Endothelial cell (in vitro differentiated cells): Measurements from ENCODE around the gene ASCL3. TPM values are rescaled to one million over a fixed set of nuclear protein-coding genes. Genes with fewer than 3 reads are reported as not detected.

ENCODE experiments used
- DNase-seq: peaks from one replicate; pipeline ENCODE4 v3.0.0; 2021; ENCODE audit warnings: low spot score
- H3K27ac Mint-ChIP-seq: one replicate; pipeline ENCODE4 v1.8.0; 2021; ENCODE audit warnings: mixed read lengths, inconsistent platforms; ENCODE audit not compliant: unreplicated experiment
- H3K27me3 Mint-ChIP-seq: one replicate; pipeline ENCODE4 v1.8.0; 2021; ENCODE audit warnings: mild to moderate bottlenecking, moderate library complexity, mixed read lengths, inconsistent platforms; ENCODE audit not compliant: unreplicated experiment
- H3K36me3 Mint-ChIP-seq: one replicate; pipeline ENCODE4 v1.8.0; 2021; ENCODE audit warnings: mild to moderate bottlenecking, low read depth, mixed read lengths, inconsistent platforms; ENCODE audit not compliant: unreplicated experiment
- H3K4me1 Mint-ChIP-seq: one replicate; pipeline ENCODE4 v1.8.0; 2021; ENCODE audit warnings: mild to moderate bottlenecking, mixed read lengths, inconsistent platforms; ENCODE audit not compliant: unreplicated experiment
- H3K4me3 Mint-ChIP-seq: one replicate; pipeline ENCODE4 v1.8.0; 2021; ENCODE audit warnings: mild to moderate bottlenecking, mixed read lengths, inconsistent platforms; ENCODE audit not compliant: unreplicated experiment
- H3K9me3 Mint-ChIP-seq: one replicate; pipeline ENCODE4 v1.8.0; 2021; ENCODE audit warnings: mixed read lengths, inconsistent platforms; ENCODE audit not compliant: unreplicated experiment
- total RNA-seq: library from RNA; stranded (reverse); fragmentation: NEBNext Ultra II Directional; extraction: Animal tissue kit (Norgen Biotek cat#: 25700); gene quantifications from one replicate; pipeline ENCODE4 v1.2.1, GENCODE V29; 2021; ENCODE audit not compliant: unreplicated experiment
- TF ChIP-seq, protein P1 (sequence below): fragments of 200-600 bp; sonication (generic); IDR thresholded peaks from one replicate; pipeline ENCODE4 v1.5.0; 2021; ENCODE audit warnings: antibody characterized with exemption; ENCODE audit not compliant: unreplicated experiment

The ASCL3 gene
- total RNA-seq, 1 donor from 2014 or later, result not detected

DNA sequence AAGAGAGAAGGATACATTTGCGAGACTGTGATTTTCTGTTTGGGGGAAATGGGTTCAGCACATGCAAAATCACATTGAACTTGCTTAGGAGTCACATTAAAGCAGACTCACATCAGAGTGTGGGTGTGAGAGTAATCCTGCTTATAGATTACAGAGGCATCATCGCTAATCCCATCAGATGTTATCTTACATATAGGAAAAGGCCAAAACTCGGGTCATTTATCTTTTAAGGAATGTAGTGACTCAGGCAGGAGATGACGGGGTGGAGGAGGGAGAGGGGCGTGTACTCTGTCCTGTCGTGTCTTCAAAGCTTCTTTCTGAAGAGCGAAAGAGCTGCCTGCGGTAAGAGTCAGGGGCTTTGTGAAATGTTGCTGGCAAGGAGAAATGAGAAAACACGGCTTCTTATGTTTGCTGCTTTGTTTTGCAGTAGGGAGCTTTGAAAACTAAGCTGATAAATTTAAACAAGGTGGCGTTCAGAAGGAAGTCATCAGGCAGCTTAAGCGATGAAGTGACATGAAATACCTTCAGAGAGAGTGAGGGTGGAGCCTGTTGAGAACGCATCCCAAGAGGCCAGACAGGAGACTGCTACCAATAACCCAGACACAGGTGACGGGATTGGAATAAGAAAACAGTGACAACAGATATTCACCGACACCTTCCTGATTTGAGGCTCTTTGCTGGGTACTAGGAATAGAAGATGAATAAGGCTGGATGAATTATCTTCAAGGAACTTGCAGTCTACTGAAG, 7.9 kb downstream of the ASCL3 start:
- TF ChIP-seq, protein P1, sequence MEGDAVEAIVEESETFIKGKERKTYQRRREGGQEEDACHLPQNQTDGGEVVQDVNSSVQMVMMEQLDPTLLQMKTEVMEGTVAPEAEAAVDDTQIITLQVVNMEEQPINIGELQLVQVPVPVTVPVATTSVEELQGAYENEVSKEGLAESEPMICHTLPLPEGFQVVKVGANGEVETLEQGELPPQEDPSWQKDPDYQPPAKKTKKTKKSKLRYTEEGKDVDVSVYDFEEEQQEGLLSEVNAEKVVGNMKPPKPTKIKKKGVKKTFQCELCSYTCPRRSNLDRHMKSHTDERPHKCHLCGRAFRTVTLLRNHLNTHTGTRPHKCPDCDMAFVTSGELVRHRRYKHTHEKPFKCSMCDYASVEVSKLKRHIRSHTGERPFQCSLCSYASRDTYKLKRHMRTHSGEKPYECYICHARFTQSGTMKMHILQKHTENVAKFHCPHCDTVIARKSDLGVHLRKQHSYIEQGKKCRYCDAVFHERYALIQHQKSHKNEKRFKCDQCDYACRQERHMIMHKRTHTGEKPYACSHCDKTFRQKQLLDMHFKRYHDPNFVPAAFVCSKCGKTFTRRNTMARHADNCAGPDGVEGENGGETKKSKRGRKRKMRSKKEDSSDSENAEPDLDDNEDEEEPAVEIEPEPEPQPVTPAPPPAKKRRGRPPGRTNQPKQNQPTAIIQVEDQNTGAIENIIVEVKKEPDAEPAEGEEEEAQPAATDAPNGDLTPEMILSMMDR, result no peak

GRCh38 chr11:8933931-8934330, 8.9 kb downstream of the ASCL3 start:
- no peaks in the 10 kb centered on the region for H3K9me3 Mint-ChIP-seq
- H3K27me3 Mint-ChIP-seq, result peaks cover 1% of the 10 kb centered on the region
- no peaks in the 10 kb centered on the region for H3K36me3 Mint-ChIP-seq
- peak; percentile 18 for DNase-seq
- H3K4me3 Mint-ChIP-seq, result no peak overlapping the region
- no peak overlapping the region for H3K27ac Mint-ChIP-seq
- peaks cover 10% of the 10 kb centered on the region for H3K4me1 Mint-ChIP-seq
- TF ChIP-seq, protein P1, result no peak

More for the DNA sequence above, 7.9 kb downstream of the ASCL3 start:
- Mint-ChIP-seq H3K4me3 (no peak overlapping the region), H3K27ac (no peak overlapping the region), H3K36me3 (no peaks in the 10 kb centered on the region), H3K27me3 (no peaks in the 10 kb centered on the region), H3K9me3 (no peaks in the 10 kb centered on the region), H3K4me1 (peaks cover 10% of the 10 kb centered on the region)
- no peak for DNase-seq

GRCh38 chr11:8932564-8933180, 10.1 kb downstream of the ASCL3 start, which contains the start of gene C11orf16:
C11orf16 (minus strand) TSS chr11:8932947; CDS start chr11:8932308, 639 bp downstream.
- no peak within 1 kb of the TSS for H3K27ac Mint-ChIP-seq
- H3K36me3 Mint-ChIP-seq, result no peaks in the 10 kb centered on the region
- TF ChIP-seq, protein P1, result no peak
- peaks cover 10% of the 10 kb centered on the region for H3K4me1 Mint-ChIP-seq
- DNase-seq, result no peak
- no peaks in the 10 kb centered on the region for H3K9me3 Mint-ChIP-seq
- no peak within 1 kb of the TSS for H3K4me3 Mint-ChIP-seq
- peaks cover 1% of the 10 kb centered on the region for H3K27me3 Mint-ChIP-seq

DNA sequence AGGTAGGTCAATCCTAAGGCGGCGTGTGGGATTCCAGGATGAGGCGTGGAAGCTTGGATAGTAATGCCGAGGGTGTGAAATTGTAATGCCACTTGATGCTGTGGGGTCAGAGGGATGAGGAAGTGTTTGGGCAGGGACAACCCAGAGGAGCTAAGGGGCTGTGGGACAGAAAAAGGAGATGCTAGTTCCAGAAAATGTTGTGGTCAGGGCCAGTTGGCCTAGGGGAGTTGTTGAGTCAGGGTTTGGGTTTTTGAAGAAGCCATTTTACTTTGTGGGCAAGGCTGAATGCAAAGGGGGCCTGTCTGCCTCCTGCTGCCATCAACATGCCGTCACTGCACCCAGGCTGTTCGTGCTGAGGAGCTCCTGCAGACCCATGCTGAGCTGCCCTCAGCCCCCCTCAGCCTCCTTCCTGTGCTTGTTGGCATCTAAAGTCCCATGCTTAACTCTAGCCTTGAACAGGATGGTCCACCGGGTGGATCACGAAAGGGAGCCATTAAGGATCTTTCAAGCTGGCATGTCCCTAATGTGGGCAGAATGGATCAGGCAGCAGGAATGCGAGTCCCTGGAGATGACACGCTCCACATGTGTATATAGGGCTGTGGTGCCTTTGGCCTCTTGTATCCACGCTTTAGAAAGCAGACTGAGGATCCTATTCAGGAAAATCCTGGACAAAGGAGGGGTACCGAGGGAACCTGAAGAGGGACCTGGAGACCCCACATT, 12.2 kb downstream of the ASCL3 start:
- H3K27ac Mint-ChIP-seq, result no peak overlapping the region
- no peaks in the 10 kb centered on the region for H3K36me3 Mint-ChIP-seq
- H3K4me3 Mint-ChIP-seq, result no peak overlapping the region
- H3K27me3 Mint-ChIP-seq, result peaks cover 1% of the 10 kb centered on the region
- H3K9me3 Mint-ChIP-seq, result no peaks in the 10 kb centered on the region
- TF ChIP-seq, protein P1, result no peak
- DNase-seq, result no peak
- peaks cover 15% of the 10 kb centered on the region for H3K4me1 Mint-ChIP-seq
